Panc1 (cell line): Measurements from ENCODE around the gene EPDR1.

Source experiments
- CTCF ChIP-seq: fragments of 450-650 bp; IDR thresholded peaks from 2 replicates; pipeline ENCODE4 v1.5.1; 2017; ENCODE audit warnings: mild to moderate bottlenecking
- REST ChIP-seq, 2 experiments: IDR thresholded peaks; 2 replicates each; pipeline ENCODE4 v1.6.1; 2011 to 2012; ENCODE audit warnings: low read depth in 2 of 2, control low read depth in 1 of 2, low read length in 1 of 2, mild to moderate bottlenecking in 1 of 2, moderate library complexity in 1 of 2; ENCODE audit not compliant: insufficient read depth in 1 of 2
- SIN3A ChIP-seq: IDR thresholded peaks from 2 replicates; pipeline ENCODE4 v1.6.1; 2012; ENCODE audit warnings: low read depth, mild to moderate bottlenecking, low read length, moderate library complexity, borderline replicate concordance; ENCODE audit not compliant: insufficient read depth
- TCF7L2 ChIP-seq: IDR thresholded peaks from 2 replicates; pipeline ENCODE4 v1.6.1; 2011; ENCODE audit warnings: mild to moderate bottlenecking, low read depth, low read length, inconsistent platforms

GRCh38 chr7:37920305-37920848, at the start of gene EPDR1:
- TF ChIP-seq CTCF (peak; percentile 77), SIN3A (no peak), REST (IDR thresholded peaks at IDR 0.05; ENCODE audit: insufficient read depth in 1 of 2, low read depth in 2 of 2, low read length in 1 of 2) (0 out of 4 replicates have a peak, but pooled peaks of 1 of the 2 experiments have one; percentile 4), TCF7L2 (no peak; the same call in 1 of the 2 replicates)
